HG02678 (cell line): Measurements from ENCODE around the gene C3orf70.
"Not testable (repeated sequence)": the region's sequence is repeated elsewhere in the genome, so short reads cannot be mapped to it uniquely, and the experiment has no call there.

ENCODE experiments used
- ATAC-seq: cut with Tn5 transposase; IDR thresholded peaks from one replicate; pipeline ENCODE4 v1.9.1; 2021; ENCODE audit warnings: mild to moderate bottlenecking, moderate library complexity; ENCODE audit not compliant: unreplicated experiment

The C3orf70 gene

GRCh38 chr3:185151101-185151963, 1.5 kb downstream of the C3orf70 start:
- ATAC-seq, result no peak

DNA sequence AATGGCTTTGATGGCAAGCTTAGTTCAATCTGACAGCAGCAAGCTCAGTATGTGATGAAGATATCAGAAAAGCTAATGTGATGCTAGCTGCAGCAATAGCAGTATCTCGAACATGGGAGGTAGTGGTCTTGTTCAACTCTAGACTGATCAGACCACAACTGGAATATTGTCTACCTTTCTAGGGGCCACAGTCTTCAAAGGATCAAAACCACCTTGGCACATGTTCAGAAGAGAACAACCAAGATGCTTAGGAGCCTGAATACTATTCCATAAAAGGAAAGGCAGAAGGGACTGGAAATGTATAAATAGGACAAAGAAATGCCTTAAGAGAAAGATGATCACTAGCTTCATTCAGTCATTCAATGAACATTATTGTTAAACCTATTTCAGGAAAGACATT, 2.3 kb downstream of the C3orf70 start:
- ATAC-seq, result no peak

- no peak for ATAC-seq
These were observed 3.3 kb downstream of the C3orf70 start for GRCh38 chr3:185149591-185149990.

- ATAC-seq, result no peak
These were observed 7.3 kb downstream of the C3orf70 start for GRCh38 chr3:185145511-185145910.

GRCh38 chr3:185144784-185145183, 8.1 kb downstream of the C3orf70 start:
- ATAC-seq, result no peak

GRCh38 chr3:185137821-185138220, 15.0 kb downstream of the C3orf70 start:
- ATAC-seq, result no peak

- no peak for ATAC-seq
These were observed 18.4 kb downstream of the C3orf70 start for GRCh38 chr3:185134509-185134908.

DNA sequence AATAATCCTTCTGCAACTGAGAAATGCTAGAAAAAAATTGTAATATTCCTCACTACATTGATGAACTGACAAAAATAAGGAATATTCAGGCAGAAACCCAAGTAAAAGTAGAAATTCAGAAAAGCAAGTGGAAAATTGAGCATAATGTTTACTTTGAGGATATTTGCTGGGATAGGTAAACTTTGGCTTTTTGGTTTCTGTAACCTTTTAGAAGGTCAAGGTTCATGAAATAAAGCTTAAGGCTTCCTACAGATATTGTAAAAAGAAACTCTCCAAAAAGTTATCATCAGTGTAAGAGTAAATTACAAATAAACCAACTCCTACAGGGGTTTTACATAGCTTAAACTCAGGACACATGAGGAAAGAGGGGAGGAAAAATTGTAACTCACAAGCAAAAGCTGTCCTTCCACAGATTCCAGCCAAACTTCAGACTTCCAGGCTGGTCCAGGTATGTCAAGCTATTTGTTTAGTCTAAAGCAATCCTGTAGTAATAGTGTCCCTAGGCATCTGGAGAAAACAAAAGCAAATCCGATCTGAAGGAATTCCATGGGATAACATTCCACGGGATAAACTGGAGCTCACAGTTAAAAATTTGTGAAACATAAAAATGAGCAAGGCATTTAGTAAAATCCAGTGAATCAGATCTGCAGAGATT, 21.1 kb downstream of the C3orf70 start:
- no peak for ATAC-seq

DNA sequence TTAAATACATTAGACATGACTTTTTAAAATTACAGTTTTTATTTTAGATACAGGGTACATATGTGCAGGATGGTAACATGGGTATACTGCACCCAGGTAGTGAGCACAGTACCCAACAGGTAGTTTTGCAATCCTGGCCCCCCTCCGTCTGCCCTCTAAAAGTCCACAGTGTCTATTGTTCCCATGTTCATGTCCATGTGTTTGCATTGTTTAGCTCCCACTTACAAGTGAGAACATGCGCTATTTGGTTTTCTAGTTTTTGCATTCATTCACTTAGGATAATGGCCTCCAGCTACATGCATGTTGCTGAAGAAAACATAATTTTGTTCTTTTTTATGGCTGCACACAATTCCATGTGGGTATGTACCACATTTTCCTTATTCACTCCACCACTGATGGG, 23.8 kb downstream of the C3orf70 start:
- no peak for ATAC-seq

GRCh38 chr3:185126201-185126600, 26.7 kb downstream of the C3orf70 start:
- no peak for ATAC-seq

GRCh38 chr3:185120126-185120525, 32.7 kb downstream of the C3orf70 start:
- ATAC-seq, result no peak

DNA sequence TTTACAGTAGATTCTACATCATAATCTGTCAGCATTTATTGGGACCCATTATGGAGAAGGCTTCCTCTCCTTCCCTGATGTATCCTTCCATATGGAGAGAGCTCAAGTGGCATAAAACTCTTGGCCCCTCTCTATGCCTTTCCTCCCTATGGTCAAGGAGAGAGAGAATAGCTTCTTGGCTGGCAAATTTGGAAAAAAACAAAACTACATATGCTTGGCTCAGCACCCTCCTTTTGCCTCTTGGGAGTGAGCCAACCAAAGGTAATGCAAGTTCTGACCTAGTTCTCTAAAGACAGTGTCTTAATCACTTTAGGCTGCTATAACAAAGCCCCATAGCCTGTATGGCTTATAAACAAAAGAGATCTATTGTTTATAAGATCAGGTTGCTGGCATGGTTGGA, 37.5 kb downstream of the C3orf70 start:
- no peak for ATAC-seq

- no peak for ATAC-seq
These were observed 38.1 kb downstream of the C3orf70 start for GRCh38 chr3:185114756-185115155.

- no peak for ATAC-seq
These were observed 40.7 kb downstream of the C3orf70 start for GRCh38 chr3:185112186-185112585.

DNA sequence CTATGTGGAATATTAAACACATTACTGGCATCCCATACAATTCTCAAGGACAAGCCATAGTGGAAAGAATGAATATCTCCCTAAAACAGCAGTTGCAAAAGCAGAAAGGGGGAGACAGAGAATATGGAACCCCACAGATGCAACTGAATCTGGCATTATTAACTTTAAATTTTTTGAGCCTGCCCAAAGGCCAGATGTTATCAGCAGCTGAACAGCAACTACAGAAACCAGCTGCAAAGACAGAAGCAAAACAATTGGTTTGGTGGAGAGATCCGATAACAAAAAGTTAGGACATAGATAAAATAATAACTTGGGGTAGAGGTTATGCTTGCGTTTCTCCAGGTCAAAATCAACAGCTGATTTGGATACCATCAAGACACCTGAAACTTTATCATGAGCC, 43.8 kb downstream of the C3orf70 start:
- ATAC-seq, result not testable (repeated sequence)

GRCh38 chr3:185106256-185106890, 46.5 kb downstream of the C3orf70 start:
- ATAC-seq, result not testable (repeated sequence)

DNA sequence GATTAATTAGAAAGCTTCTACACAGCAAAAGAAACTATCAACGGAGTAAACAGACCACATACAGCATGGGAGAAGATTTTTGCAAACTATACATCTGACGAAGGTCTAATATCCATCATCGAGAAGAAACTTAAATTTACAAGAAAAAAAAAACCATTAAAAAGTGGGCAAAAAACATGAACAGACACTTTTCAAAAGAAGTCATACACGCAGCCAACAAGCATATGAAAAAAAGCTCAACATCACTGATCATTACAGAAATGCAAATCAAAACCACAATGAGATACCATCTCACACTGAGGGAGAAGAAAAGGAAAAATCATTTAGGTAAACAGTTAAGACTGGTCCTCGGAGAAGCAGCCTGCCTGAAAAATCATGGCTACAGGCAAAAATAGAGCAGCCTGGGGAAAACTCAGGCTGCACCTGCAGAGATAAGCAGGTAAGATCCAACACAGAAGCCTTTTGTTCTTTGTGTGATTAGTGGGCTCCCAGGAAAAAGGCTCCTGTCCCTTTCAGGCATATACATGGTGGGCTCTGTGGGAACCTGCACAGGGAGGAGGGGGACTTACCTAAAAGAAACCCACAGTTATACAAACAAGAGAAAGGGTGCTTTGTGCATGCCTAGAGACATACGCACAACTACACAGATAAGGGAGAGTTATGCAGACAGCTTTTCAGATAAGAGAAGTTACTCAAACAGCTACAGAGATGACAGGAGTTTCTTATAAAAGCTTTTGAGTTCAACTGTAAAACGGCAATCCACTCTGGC, 49.3 kb downstream of the C3orf70 start:
- no peak for ATAC-seq

- ATAC-seq, result no peak
These were observed 58.2 kb downstream of the C3orf70 start for GRCh38 chr3:185094697-185095096.

- no peak for ATAC-seq
These were observed 59.7 kb downstream of the C3orf70 start for GRCh38 chr3:185093116-185093515.

- ATAC-seq, result no peak
These were observed 62.0 kb downstream of the C3orf70 start for GRCh38 chr3:185090811-185091210.

DNA sequence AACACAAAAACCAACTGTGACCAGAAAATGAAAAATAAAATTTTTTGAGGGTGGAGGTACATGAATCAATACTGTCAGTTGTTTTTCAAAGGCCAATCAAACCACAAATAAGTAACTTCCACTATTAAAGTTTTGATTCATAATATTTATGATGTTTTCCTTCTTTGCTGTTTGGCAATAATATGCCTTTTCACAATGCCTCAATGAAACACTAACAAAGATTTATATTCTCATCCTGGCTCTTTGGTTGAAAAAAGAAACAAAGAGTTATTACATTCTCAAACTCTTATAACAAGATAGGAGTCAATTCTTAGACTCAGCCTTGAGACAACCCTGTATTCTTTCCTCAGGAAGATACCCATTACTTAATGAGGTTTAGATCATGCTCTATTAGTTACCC, 63.1 kb downstream of the C3orf70 start:
- ATAC-seq, result no peak
